IMR-90 (cell line): ENCODE results near the gene MRAP. TPM values are rescaled to one million over a fixed set of nuclear protein-coding genes. Genes with fewer than 3 reads are reported as not detected.

ENCODE experiments used
- ATAC-seq: fragments of 200-7000 bp; cut with Tn5 transposase; 2 replicates; pipeline ENCODE4 v1.9.1; 2020; ENCODE audit warnings: low read depth, mild to moderate bottlenecking, moderate library complexity
- BruUV-seq: library from RNA; stranded (reverse); fragments of 400-500 nt; replicated peaks from 2 replicates; lab custom pipeline; 2021; lab: Mats Ljungman, UMichigan
- CTCF ChIA-PET: fragments of 300-600 bp; formaldehyde crosslinking; extraction: SDS; loops from one replicate; lab custom pipeline; 2021; ENCODE audit warnings: antibody characterized with exemption; lab: Yijun Ruan, JAX
- POLR2A ChIA-PET: fragments of 300-600 bp; sonication (Branson Sonifier 250); formaldehyde crosslinking; loops from one replicate; lab custom pipeline; 2022; ENCODE audit warnings: antibody characterized with exemption; ENCODE audit not compliant: unreplicated experiment; lab: Charles Lee
- DNase-seq: peaks from one replicate; pipeline ENCODE4 v3.0.0; 2013
- H2AFZ ChIP-seq: replicated peaks from 2 replicates; pipeline ENCODE3; 2013; ENCODE audit warnings: low read length, mild to moderate bottlenecking; ENCODE audit not compliant: poor library complexity
- H2AK5ac ChIP-seq: 2 replicates; pipeline ENCODE4 v1.6.1; 2013; ENCODE audit warnings: low read depth, low read length, inconsistent platforms
- H2AK9ac ChIP-seq: replicated peaks from 2 replicates; pipeline ENCODE3; 2013; ENCODE audit warnings: mild to moderate bottlenecking, low read depth, low read length, moderate library complexity; ENCODE audit not compliant: poor library complexity
- H2BK120ac ChIP-seq: 2 replicates; pipeline ENCODE4 v1.6.1; 2013; ENCODE audit warnings: low read depth, low read length, inconsistent platforms
- H2BK15ac ChIP-seq: 3 replicates; pipeline ENCODE4 v1.6.1; 2013; ENCODE audit warnings: low read depth, low read length, inconsistent platforms
- H2BK20ac ChIP-seq: 2 replicates; pipeline ENCODE4 v1.6.1; 2013; ENCODE audit warnings: low read depth, mild to moderate bottlenecking, inconsistent platforms, low read length, moderate library complexity
- H2BK5ac ChIP-seq: 2 replicates; pipeline ENCODE4 v1.6.1; 2013; ENCODE audit warnings: mild to moderate bottlenecking, low read depth, low read length, inconsistent platforms; ENCODE audit not compliant: poor library complexity, severe bottlenecking
- H3K14ac ChIP-seq: replicated peaks from 2 replicates; pipeline ENCODE4 v1.6.1; 2013; ENCODE audit warnings: low read depth, low read length, inconsistent platforms
- H3K18ac ChIP-seq: 2 replicates; pipeline ENCODE4 v1.6.1; 2013; ENCODE audit warnings: low read depth, low read length, control low read depth
- H3K23ac ChIP-seq: 2 replicates; pipeline ENCODE4 v1.6.1; 2013; ENCODE audit warnings: low read depth, low read length, inconsistent platforms
- H3K27ac ChIP-seq: 2 replicates; pipeline ENCODE4 v1.5.1; 2013; ENCODE audit warnings: mild to moderate bottlenecking, control low read depth, low read length; ENCODE audit not compliant: insufficient read depth
- H3K27me3 ChIP-seq: 2 replicates; pipeline ENCODE4 v1.6.1; 2013; ENCODE audit warnings: low read length; ENCODE audit not compliant: control insufficient read depth, insufficient read depth
- H3K36me3 ChIP-seq: 2 replicates; pipeline ENCODE4 v1.6.1; 2013; ENCODE audit warnings: low read length, mixed read lengths; ENCODE audit not compliant: control insufficient read depth, insufficient read depth
- H3K4ac ChIP-seq: 2 replicates; pipeline ENCODE4 v1.6.1; 2013; ENCODE audit warnings: low read depth, low read length, inconsistent platforms
- H3K4me1 ChIP-seq: 2 replicates; pipeline ENCODE4 v1.6.1; 2013; ENCODE audit warnings: low read length, mixed read lengths; ENCODE audit not compliant: control insufficient read depth, insufficient read depth
- H3K4me2 ChIP-seq: 2 replicates; pipeline ENCODE4 v1.6.1; 2013; ENCODE audit warnings: low read depth, mild to moderate bottlenecking, control low read depth, low read length, moderate library complexity
- H3K4me3 ChIP-seq: 2 replicates; pipeline ENCODE4 v1.5.1; 2013; ENCODE audit warnings: low read depth, mild to moderate bottlenecking, control low read depth, low read length, moderate library complexity; ENCODE audit not compliant: insufficient read depth
- H3K56ac ChIP-seq: 2 replicates; pipeline ENCODE4 v1.6.1; 2013; ENCODE audit warnings: low read length, inconsistent platforms; ENCODE audit not compliant: insufficient read depth; ENCODE audit errors: extremely low read depth
- H3K79me1 ChIP-seq, 2 experiments: 2 replicates each; pipeline ENCODE4 v1.6.1; 2013; ENCODE audit warnings: low read length in 2 of 2, inconsistent platforms in 1 of 2, low read depth in 1 of 2
- H3K9ac ChIP-seq: 2 replicates; pipeline ENCODE4 v1.6.1; 2013; ENCODE audit warnings: low read depth, low read length, control low read depth
- H3K9me1 ChIP-seq: 2 replicates; pipeline ENCODE4 v1.6.1; 2013; ENCODE audit warnings: low read length, inconsistent platforms; ENCODE audit not compliant: insufficient read depth
- H3K9me3 ChIP-seq: 2 replicates; pipeline ENCODE4 v1.6.1; 2013; ENCODE audit warnings: low read length; ENCODE audit not compliant: control insufficient read depth, insufficient read depth
- H4K20me1 ChIP-seq: 2 replicates; pipeline ENCODE4 v1.6.1; 2013; ENCODE audit warnings: low read length, inconsistent platforms; ENCODE audit not compliant: insufficient read depth
- H4K5ac ChIP-seq: 2 replicates; pipeline ENCODE4 v1.6.1; 2013; ENCODE audit warnings: mild to moderate bottlenecking, low read depth, low read length, control low read depth
- H4K8ac ChIP-seq, 2 experiments: 2 replicates each; pipeline ENCODE4 v1.6.1; 2013; ENCODE audit warnings: low read depth in 2 of 2, low read length in 2 of 2, control low read depth in 1 of 2, inconsistent platforms in 1 of 2
- H4K91ac ChIP-seq: 2 replicates; pipeline ENCODE4 v1.6.1; 2013; ENCODE audit warnings: low read depth, low read length, inconsistent platforms; ENCODE audit not compliant: insufficient read depth
- BHLHE40 ChIP-seq: fragments of 150-350 bp; IDR thresholded peaks from 2 replicates; pipeline ENCODE4 v1.6.1; 2016; ENCODE audit warnings: mild to moderate bottlenecking, low read depth, low read length
- CEBPB ChIP-seq: IDR thresholded peaks from 2 replicates; pipeline ENCODE4 v1.6.1; 2012; ENCODE audit warnings: low read depth, low read length, improper control_type of control experiment
- CHD1 ChIP-seq: IDR thresholded peaks from 2 replicates; pipeline ENCODE4 v1.6.1; 2012; ENCODE audit warnings: low read depth, low read length, improper control_type of control experiment
- CTCF ChIP-seq: conservative IDR thresholded peaks from 2 replicates; pipeline ENCODE4 v1.5.1; 2012; ENCODE audit warnings: mild to moderate bottlenecking, low read depth, low read length, improper control_type of control experiment
- ELK1 ChIP-seq: fragments of 150-350 bp; IDR thresholded peaks from 2 replicates; pipeline ENCODE4 v1.6.1; 2016; ENCODE audit warnings: low read depth, mild to moderate bottlenecking, low read length, moderate library complexity, borderline replicate concordance
- FOS ChIP-seq: fragments of 150-350 bp; IDR thresholded peaks from 2 replicates; pipeline ENCODE4 v1.6.1; 2016; ENCODE audit warnings: low read depth, low read length
- MAFK ChIP-seq: IDR thresholded peaks from 2 replicates; pipeline ENCODE4 v1.6.1; 2012; ENCODE audit warnings: low read depth, low read length, improper control_type of control experiment
- MAZ ChIP-seq: IDR thresholded peaks from 2 replicates; pipeline ENCODE4 v1.6.1; 2012; ENCODE audit warnings: low read depth, mild to moderate bottlenecking, low read length, improper control_type of control experiment, moderate library complexity, borderline replicate concordance
- MXI1 ChIP-seq: IDR thresholded peaks from 2 replicates; pipeline ENCODE4 v1.6.1; 2012; ENCODE audit warnings: low read depth, mild to moderate bottlenecking, low read length, moderate library complexity, borderline replicate concordance
- NFE2L2 ChIP-seq: fragments of 150-350 bp; IDR thresholded peaks from 2 replicates; pipeline ENCODE4 v1.6.1; 2016; ENCODE audit warnings: low read depth, mild to moderate bottlenecking, low read length
- RAD21 ChIP-seq: IDR thresholded peaks from 2 replicates; pipeline ENCODE4 v1.6.1; 2012; ENCODE audit warnings: low read length, improper control_type of control experiment
- RCOR1 ChIP-seq: IDR thresholded peaks from 2 replicates; pipeline ENCODE4 v1.6.1; 2012; ENCODE audit warnings: mild to moderate bottlenecking, low read length, improper control_type of control experiment; ENCODE audit not compliant: insufficient replicate concordance
- SMC3 ChIP-seq: fragments of 150-350 bp; IDR thresholded peaks from 2 replicates; pipeline ENCODE4 v1.6.1; 2016; ENCODE audit warnings: low read depth, mild to moderate bottlenecking, antibody characterized with exemption, low read length, moderate library complexity
- USF2 ChIP-seq: fragments of 150-350 bp; IDR thresholded peaks from 2 replicates; pipeline ENCODE4 v1.6.1; 2017; ENCODE audit warnings: mild to moderate bottlenecking, antibody characterized with exemption, low read length, low read depth
- WGBS, 2 experiments: methylation state at CpG; one replicate each; pipeline versions ENCODE4 v1.1.5 to v1.1.7; 2013; ENCODE audit warnings: missing lambda C conversion rate in 2 of 2; ENCODE audit not compliant: insufficient read length in 1 of 2; ENCODE audit errors: extremely low coverage in 2 of 2; 5-methylcytosine and 5-hydroxymethylcytosine counted together
- dilution Hi-C: fragments of 300-500 bp; cut with HindIII; formaldehyde crosslinking; loops from one replicate; pipeline ENCODE4 v1.14.3; 2018; ENCODE audit warnings: low sequenced_read_pairs; ENCODE audit not compliant: unreplicated experiment
- in situ Hi-C: fragments of 300-500 bp; cut with MboI; formaldehyde crosslinking; loops from 3 replicates; pipeline ENCODE4 v1.14.3; 2019; ENCODE audit warnings: low sequenced_read_pairs, inconsistent platforms, mixed read lengths
- intact Hi-C: fragments of 100-400 bp; cut with micrococcal nuclease; formaldehyde crosslinking; loops from 2 replicates; pipeline ENCODE4 v1.10.0; 2022
- polyA plus RNA-seq, 3 experiments: library from polyadenylated mRNA; depleted of rRNA; stranded (reverse); fragments of >200 nt; gene quantifications; 2 replicates each; pipeline ENCODE4 v1.2.3, GENCODE V29; 2012; ENCODE audit warnings: low replicate concordance in 1 of 3
- total RNA-seq: library from RNA; depleted of rRNA; stranded (reverse); fragments of >200 nt; gene quantifications from 2 replicates; pipeline ENCODE4 v1.2.3, GENCODE V29; 2012

Gene MRAP
- total and polyA plus RNA-seq, 2 of the 4 experiments (the other 2 are of a cell fraction): not detected

GRCh38 chr21:32331444-32332305, 33.0 kb downstream of the MRAP start:
- Histone ChIP-seq H3K79me1 (peaks cover 2 to 8% of the 10 kb centered on the region in 2 experiments; a peak in 3 of 4 replicates), H2BK120ac (no peak overlapping the region), H2BK5ac (no peak overlapping the region), H4K8ac (no peak overlapping the region), H4K91ac (no peak overlapping the region), H3K4me3 (no peak overlapping the region), H2BK20ac (no peak overlapping the region), H4K20me1 (no peaks in the 10 kb centered on the region), H2BK15ac (no peak overlapping the region), H3K9me1 (peaks cover 10% of the 10 kb centered on the region), H2AK9ac (no peak overlapping the region), H3K9me3 (no peaks in the 10 kb centered on the region), H3K14ac (no peak overlapping the region), H3K27me3 (no peaks in the 10 kb centered on the region), H3K36me3 (peaks cover 40% of the 10 kb centered on the region), H3K18ac (no peak overlapping the region), H3K4me2 (no peak overlapping the region), H2AK5ac (no peak overlapping the region), H3K4ac (no peak overlapping the region), H3K23ac (no peak overlapping the region), H2AFZ (no peak overlapping the region), H3K4me1 (peaks cover 5% of the 10 kb centered on the region; the same call in 1 of the 2 replicates), H3K56ac (no peak overlapping the region), H4K5ac (no peak overlapping the region), H3K9ac (no peak overlapping the region), H3K27ac (no peak overlapping the region)
- in situ Hi-C loops (no loop called here), dilution Hi-C loops (no loop called here), intact Hi-C loops (no loop called here)
- CTCF ChIA-PET: no interaction called here
- ATAC-seq: no peak
- DNase-seq: no peak
- POLR2A ChIA-PET: no interaction called here
- no CpG with 5 or more reads among the region's 9 CpGs for WGBS, 2 experiments
- BruUV-seq: no TSS peak
- no peak for TF ChIP-seq MXI1
- no peak for TF ChIP-seq BHLHE40
- no peak for TF ChIP-seq RCOR1
- TF ChIP-seq MAFK: no peak
- TF ChIP-seq FOS: no peak
- no peak for TF ChIP-seq SMC3
- TF ChIP-seq RAD21: no peak
- TF ChIP-seq ELK1: no peak
- TF ChIP-seq CHD1: no peak
- TF ChIP-seq CTCF: no peak
- no peak for TF ChIP-seq CEBPB
- TF ChIP-seq USF2: no peak
- no peak for TF ChIP-seq NFE2L2
- TF ChIP-seq MAZ: no peak
